Duodenal mucosa (tissue), 2 donors: Measurements from ENCODE around the gene MED27.

Experiments
- H3K27ac ChIP-seq: one replicate; pipeline ENCODE4 v1.7.0; 2013; ENCODE audit warnings: low read depth, low read length
- H3K27me3 ChIP-seq, 2 donors: one replicate each; pipeline ENCODE4 v1.7.0; 2013; ENCODE audit warnings: low read length in 2 of 2, control low read depth in 1 of 2; ENCODE audit not compliant: insufficient read depth in 2 of 2, control insufficient read depth in 1 of 2
- H3K36me3 ChIP-seq, 2 donors: one replicate each; pipeline ENCODE4 v1.7.0; 2013; ENCODE audit warnings: low read length in 2 of 2, control low read depth in 1 of 2; ENCODE audit not compliant: insufficient read depth in 2 of 2, control insufficient read depth in 1 of 2
- H3K4me1 ChIP-seq, 2 donors: one replicate each; pipeline ENCODE4 v1.7.0; 2013; ENCODE audit warnings: low read length in 2 of 2, control low read depth in 1 of 2; ENCODE audit not compliant: insufficient read depth in 2 of 2, control insufficient read depth in 1 of 2
- H3K4me3 ChIP-seq, 2 donors: one replicate each; pipeline ENCODE4 v1.7.0; 2013; ENCODE audit warnings: low read length in 2 of 2, low read depth in 1 of 2
- H3K9ac ChIP-seq, 2 donors: one replicate each; pipeline ENCODE4 v1.7.0; 2013; ENCODE audit warnings: low read length in 2 of 2, low read depth in 1 of 2
- H3K9me3 ChIP-seq, 2 donors: one replicate each; pipeline ENCODE4 v1.7.0; 2013; ENCODE audit warnings: low read length in 2 of 2, control low read depth in 1 of 2; ENCODE audit not compliant: control insufficient read depth in 1 of 2

MED27 gene

GRCh38 chr9:132020820-132021510, 58.7 kb downstream of the MED27 start:
- Histone ChIP-seq H3K36me3 (no peaks in the 10 kb centered on the region), H3K27me3 (no peaks in the 10 kb centered on the region), H3K9me3 (no peaks in the 10 kb centered on the region), H3K9ac (no peak overlapping the region), H3K4me3 (no peak overlapping the region), H3K4me1 (peaks cover 0 to 4% of the 10 kb centered on the region in 2 donors), H3K27ac (no peak overlapping the region)

- Histone ChIP-seq H3K27me3 (no peaks in the 10 kb centered on the region), H3K4me1 (peaks cover 0 to 4% of the 10 kb centered on the region in 2 donors), H3K4me3 (no peak overlapping the region), H3K27ac (no peak overlapping the region), H3K36me3 (no peaks in the 10 kb centered on the region), H3K9ac (no peak overlapping the region), H3K9me3 (no peaks in the 10 kb centered on the region)
Measured at GRCh38 chr9:132020272-132020671, 59.4 kb downstream of the MED27 start.

GRCh38 chr9:132019702-132020101, 60.0 kb downstream of the MED27 start:
- H3K4me3 ChIP-seq = no peak overlapping the region
- no peaks in the 10 kb centered on the region for H3K27me3 ChIP-seq
- H3K4me1 ChIP-seq = peaks cover 0 to 4% of the 10 kb centered on the region in 2 donors
- no peak overlapping the region for H3K27ac ChIP-seq
- H3K9me3 ChIP-seq = no peaks in the 10 kb centered on the region
- no peak overlapping the region for H3K9ac ChIP-seq
- no peaks in the 10 kb centered on the region for H3K36me3 ChIP-seq

GRCh38 chr9:132018957-132019405, 60.7 kb downstream of the MED27 start:
- Histone ChIP-seq H3K4me1 (peaks cover 0 to 4% of the 10 kb centered on the region in 2 donors), H3K36me3 (no peaks in the 10 kb centered on the region), H3K9me3 (no peaks in the 10 kb centered on the region), H3K27ac (no peak overlapping the region), H3K9ac (no peak overlapping the region), H3K4me3 (no peak overlapping the region), H3K27me3 (no peaks in the 10 kb centered on the region)

GRCh38 chr9:132016456-132016855, 63.2 kb downstream of the MED27 start:
- H3K4me1 ChIP-seq = peaks cover 0 to 4% of the 10 kb centered on the region in 2 donors
- no peak overlapping the region for H3K4me3 ChIP-seq
- peaks cover 4 to 6% of the 10 kb centered on the region in 2 donors for H3K36me3 ChIP-seq
- no peaks in the 10 kb centered on the region for H3K27me3 ChIP-seq
- H3K9me3 ChIP-seq = no peaks in the 10 kb centered on the region
- no peak overlapping the region for H3K27ac ChIP-seq
- H3K9ac ChIP-seq = no peak overlapping the region

GRCh38 chr9:132015866-132016265, 63.8 kb downstream of the MED27 start:
- no peak overlapping the region for H3K9ac ChIP-seq
- H3K36me3 ChIP-seq = peaks cover 4 to 6% of the 10 kb centered on the region in 2 donors
- H3K9me3 ChIP-seq = no peaks in the 10 kb centered on the region
- H3K27ac ChIP-seq = no peak overlapping the region
- no peak overlapping the region for H3K4me3 ChIP-seq
- H3K4me1 ChIP-seq = peaks cover 0 to 4% of the 10 kb centered on the region in 2 donors
- no peaks in the 10 kb centered on the region for H3K27me3 ChIP-seq

GRCh38 chr9:132014218-132014805, 65.4 kb downstream of the MED27 start:
- H3K4me1 ChIP-seq = peaks cover 0 to 4% of the 10 kb centered on the region in 2 donors
- no peaks in the 10 kb centered on the region for H3K27me3 ChIP-seq
- H3K27ac ChIP-seq = no peak overlapping the region
- H3K9ac ChIP-seq = no peak overlapping the region
- H3K36me3 ChIP-seq = peaks cover 4 to 6% of the 10 kb centered on the region in 2 donors
- no peaks in the 10 kb centered on the region for H3K9me3 ChIP-seq
- no peak overlapping the region for H3K4me3 ChIP-seq

GRCh38 chr9:132012704-132013357, 66.8 kb downstream of the MED27 start:
- Histone ChIP-seq H3K27ac (no peak overlapping the region), H3K36me3 (peaks cover 4 to 6% of the 10 kb centered on the region in 2 donors), H3K4me3 (no peak overlapping the region), H3K9me3 (no peaks in the 10 kb centered on the region), H3K4me1 (peaks cover 0 to 4% of the 10 kb centered on the region in 2 donors), H3K9ac (no peak overlapping the region), H3K27me3 (no peaks in the 10 kb centered on the region)

GRCh38 chr9:132011896-132012295, 67.8 kb downstream of the MED27 start:
- no peak overlapping the region for H3K27ac ChIP-seq
- peaks cover 4 to 6% of the 10 kb centered on the region in 2 donors for H3K36me3 ChIP-seq
- no peaks in the 10 kb centered on the region for H3K9me3 ChIP-seq
- H3K4me3 ChIP-seq = no peak overlapping the region
- H3K4me1 ChIP-seq = peaks cover 0 to 2% of the 10 kb centered on the region in 2 donors
- no peaks in the 10 kb centered on the region for H3K27me3 ChIP-seq
- H3K9ac ChIP-seq = no peak overlapping the region

GRCh38 chr9:132011309-132011708, 68.4 kb downstream of the MED27 start:
- peaks cover 4 to 6% of the 10 kb centered on the region in 2 donors for H3K36me3 ChIP-seq
- no peaks in the 10 kb centered on the region for H3K9me3 ChIP-seq
- no peak overlapping the region for H3K4me3 ChIP-seq
- H3K27me3 ChIP-seq = no peaks in the 10 kb centered on the region
- H3K27ac ChIP-seq = no peak overlapping the region
- no peaks in the 10 kb centered on the region for H3K4me1 ChIP-seq
- no peak overlapping the region for H3K9ac ChIP-seq
